Measurements from ENCODE around the gene C6orf89.
A peak's percentile ranks its signal among the peaks of the same experiment; 100 is the strongest.

C6orf89 gene

DNA sequence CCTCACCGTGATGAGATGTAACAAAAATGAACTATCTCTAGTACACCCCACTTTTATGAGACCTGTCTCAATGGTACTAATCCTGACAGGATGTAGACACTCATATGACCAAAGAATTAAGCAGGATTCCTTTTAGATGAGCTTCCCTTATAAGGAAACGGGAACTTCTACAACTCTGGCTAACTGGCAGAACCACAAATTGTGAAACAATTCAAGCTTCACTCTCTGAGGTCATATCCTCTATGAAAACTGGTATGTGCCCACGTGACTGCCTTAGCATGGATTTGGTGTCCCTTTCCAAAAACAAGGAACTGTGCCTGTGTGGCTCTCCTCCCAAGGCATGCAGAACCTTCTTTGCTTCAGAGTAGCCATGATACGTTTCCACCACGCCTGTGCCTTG, 32.4 kb upstream of the C6orf89 start:
- DNase-seq, result peak; percentile 85

DNA sequence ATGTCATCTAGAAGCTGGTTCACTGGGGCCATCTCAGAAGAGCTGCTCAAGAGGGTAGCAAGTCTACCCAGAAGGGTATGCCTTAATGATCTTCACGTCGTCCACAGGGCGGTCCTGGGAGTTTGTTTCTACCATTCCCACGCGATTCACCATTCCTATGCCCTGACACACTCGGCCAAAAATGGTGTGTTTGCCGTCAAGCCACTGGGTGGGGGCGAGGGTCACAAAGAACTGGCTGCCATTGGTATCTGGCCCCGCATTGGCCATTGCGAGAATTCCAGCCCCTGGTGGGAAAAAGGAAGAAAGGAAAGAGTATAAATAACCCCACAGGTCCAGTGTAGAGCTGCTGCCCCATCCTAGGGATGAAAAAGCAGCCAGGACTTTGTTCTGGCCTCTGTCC, 30.0 kb upstream of the C6orf89 start:
- no peak for DNase-seq

DNA sequence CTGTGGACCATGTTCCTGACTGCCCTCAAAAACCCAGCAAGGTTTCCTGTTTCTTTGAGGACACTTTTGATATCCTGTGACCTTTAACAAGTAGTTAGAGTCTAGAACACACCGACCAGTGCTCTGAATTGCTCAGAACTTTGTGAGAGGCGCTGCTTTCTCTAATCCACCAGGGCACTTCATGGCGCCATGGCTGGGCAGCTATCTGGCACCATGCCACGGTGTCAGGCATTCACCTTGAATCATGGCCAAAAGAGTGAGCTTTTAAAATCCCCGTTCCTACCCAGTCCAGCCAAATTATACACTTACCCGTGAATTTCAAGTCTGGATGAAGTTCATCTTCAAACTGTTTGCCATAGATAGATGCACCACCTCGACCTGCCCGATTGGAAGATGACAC, 29.5 kb upstream of the C6orf89 start:
- no peak for DNase-seq

DNA sequence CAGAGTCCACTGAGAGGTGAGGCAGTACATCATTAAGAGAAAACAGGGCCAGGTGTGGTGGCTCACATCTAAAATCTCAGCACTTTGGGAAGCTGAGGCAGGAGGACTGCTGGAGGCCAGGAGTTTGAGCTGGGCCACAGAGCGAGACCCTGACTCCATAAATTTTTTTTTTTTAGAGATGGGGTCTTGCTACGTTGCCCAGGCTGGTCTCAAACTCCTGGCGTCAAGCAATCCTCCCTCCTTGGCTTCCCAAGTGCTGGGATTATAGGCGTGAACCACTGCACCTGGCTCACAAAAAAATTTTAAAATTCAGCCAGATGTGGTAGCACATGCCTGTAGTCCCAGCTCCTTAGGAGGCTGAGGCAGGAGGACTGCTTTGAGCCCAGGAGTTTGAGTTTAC, 28.4 kb upstream of the C6orf89 start:
- DNase-seq, result no peak

DNA sequence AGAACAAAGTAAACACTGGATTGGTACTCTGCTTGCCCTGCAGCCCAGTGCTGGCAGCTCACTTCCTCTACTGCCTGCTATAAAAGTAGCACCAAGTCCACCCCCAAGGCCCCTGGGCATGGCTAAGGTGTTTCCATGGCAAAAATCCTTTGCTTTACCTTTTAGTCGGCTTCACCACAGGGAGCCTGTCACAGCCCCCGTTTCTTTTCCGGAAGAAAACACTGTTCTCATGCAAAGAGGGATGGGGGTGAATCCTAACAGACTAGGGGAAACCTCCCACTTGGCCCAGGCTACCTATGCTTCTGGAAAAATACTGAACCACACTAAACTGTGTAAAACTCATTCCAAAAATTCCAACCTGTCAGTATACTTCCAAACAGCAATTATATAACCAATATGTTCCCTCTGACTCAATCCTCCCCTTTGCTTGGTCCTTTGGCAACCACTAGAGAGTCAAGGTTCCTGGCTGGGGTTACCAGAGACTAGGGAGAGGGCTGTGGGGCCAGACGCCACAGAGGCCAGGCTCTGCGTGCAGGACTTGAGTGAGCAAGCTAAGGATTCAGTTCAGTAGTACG, 27.3 kb upstream of the C6orf89 start:
- DNase-seq, result peak; percentile 79

DNA sequence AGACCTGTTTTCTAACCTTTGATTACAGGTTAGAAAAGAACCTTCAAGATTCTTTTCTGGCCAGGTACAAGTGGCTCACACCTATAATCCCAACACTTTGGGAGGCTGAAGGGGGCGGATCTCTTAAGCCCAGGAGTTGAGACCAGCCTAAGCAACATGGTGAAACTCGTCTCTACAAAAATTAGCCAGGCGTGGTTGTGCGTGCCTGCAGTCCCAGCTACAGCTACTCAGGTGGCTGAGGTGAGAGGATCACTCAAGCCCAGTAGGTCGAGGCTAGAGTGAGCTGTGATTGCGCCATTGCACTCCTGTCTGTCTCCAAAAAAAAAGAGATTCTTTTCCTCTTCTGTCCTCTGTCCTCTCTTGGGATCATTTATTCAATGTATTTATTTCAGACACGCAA, 25.6 kb upstream of the C6orf89 start:
- no peak for DNase-seq

DNA sequence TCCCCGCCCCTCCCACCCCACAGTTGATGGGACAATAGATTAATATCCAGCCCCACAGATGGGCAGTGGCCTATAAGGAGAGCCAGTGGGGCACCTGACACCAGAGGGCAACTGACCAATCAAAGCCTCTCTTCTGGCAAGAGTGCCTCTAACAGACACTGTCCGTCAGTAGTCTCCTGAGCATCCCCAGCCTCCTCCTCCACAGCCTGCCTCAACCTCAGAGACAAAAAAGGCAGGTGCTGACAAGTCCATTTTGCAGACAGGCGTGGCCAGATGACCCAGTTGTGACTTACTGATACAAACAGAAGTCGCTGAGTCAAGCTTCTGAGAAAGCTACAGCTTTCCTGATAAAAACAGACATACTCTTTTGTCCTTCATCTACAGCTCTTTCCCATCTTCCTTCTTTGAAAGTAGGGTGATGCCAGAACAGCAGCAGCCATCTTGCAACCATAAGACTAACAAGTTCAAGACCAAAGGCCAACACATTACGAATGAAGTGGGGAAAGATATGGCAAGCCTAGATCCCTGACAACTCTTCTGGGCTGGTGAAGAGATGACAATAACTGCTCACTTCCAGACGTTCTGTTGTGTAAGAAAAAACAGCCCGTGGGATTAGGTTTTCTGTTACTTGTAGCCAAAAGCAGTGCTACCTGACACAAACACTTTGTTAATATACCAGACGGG, 23.4 kb upstream of the C6orf89 start:
- no peak for DNase-seq

DNA sequence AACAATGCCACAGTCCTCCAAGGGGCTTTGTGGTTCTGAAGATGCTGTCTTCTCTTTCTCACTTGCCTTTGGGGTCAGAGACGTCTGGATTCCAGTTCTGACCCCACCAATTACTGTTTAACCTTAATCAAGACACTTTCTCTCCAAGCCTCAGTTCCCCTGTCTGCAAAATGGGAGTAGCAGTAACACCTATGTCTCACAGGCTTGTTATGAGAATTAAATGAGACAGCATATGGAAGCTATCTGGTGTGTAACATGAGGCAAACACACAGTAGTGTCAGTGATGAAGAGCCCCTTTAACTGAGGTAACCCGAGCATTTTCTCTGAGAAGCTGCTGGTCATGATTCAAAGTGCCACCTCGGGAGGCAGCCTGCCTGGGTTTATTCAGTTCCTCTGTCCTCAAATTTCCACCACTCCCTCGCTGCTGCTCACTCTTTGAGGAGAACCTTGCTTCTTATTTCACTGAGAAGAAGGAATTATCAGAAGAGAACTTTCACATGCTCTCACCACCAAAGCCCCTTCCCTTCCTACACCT, 22.8 kb upstream of the C6orf89 start:
- no peak for DNase-seq

DNA sequence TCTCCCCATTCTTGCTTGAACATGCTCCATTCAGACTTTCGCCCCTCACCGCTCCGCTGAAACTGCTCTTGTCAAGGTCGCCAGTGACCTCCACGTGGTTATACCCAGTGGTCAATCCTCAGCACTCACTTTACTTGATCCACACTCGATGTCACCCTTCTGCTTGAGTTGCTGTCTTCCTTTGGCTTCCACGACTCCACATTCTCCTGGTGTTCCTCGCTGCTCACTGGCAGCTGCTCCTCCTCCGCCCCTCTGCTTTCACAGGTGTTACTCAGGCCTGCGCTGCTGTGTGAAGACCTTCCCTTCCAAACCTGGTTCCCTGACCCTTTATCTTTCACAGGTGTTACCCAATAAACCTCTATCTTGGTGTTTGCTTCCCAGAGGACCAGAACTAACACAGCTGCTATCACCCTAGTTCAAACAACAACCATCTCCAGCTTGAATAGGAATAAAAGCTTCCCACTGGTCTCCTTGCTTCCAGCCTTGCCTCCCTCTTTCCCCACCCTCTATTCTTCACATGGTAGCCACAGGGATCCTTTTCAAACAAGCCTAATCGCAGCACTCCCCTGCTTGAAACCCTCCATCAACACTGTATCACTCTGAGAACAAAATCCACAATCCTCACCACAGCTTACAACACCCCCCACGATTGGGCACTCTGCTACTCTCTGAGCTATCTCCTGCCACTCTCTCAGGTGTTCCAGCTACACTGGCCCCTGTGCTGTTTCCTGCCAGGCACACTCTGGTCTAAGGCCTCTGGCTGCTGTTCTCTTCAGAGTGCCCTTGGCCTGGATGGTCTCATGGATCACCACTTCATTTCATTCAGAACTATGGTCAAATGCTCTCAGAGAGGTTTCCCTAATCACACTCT, 21.8 kb upstream of the C6orf89 start:
- no peak for DNase-seq

DNA sequence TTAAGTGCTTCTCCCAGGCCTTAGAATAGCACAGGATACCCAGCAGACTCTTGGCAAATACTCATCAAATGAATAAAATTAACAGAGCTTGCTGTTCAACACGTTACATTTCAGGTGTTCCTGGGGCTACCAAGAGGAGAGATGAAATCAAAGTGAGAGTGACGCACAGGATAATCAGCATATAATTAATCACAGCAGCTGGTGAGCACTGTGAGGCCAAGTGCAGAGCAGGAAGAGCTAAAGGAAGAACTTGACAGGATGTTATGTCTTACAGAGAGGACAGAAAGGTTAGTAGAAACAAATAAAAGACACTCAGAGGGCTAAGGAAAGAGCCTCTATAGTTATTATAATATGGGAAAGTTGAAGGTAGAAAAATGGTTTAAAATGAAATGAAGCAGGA, 19.9 kb upstream of the C6orf89 start:
- DNase-seq, result no peak

DNA sequence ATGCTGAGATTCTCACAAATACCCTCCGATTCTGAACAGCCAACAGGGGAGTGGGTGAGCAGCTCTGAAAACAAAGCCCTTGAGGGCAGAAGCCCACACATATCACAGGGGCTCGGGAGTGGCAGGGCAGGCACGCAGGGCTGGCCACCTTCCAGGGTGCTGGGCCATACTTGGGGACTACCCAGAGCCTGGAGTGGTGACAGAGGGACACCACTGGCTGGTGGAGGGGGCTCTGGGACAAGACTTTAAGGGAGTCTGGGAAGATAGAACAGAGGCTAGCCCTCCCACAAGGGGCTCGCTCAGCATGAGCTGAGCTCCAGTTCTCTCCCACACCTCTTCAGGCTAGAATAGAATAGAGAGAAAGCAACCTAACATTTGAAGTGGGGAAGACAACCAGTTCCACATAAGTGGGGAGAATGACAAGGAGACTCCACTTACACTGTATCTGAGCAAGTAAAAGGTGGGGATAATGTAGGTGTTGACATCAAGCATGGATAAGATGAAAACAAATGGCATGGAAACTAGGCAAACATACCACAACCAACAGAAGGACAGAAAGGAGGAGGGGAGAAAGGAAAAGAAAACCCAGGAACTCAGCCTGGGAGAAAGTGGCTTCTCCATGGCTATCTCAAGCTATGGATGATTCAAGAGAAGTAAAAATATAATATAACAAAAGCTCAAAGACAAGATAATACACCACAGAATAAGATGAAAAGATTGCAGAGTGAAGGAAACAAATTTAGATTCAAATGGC, 18.1 kb upstream of the C6orf89 start:
- DNase-seq, result no peak

DNA sequence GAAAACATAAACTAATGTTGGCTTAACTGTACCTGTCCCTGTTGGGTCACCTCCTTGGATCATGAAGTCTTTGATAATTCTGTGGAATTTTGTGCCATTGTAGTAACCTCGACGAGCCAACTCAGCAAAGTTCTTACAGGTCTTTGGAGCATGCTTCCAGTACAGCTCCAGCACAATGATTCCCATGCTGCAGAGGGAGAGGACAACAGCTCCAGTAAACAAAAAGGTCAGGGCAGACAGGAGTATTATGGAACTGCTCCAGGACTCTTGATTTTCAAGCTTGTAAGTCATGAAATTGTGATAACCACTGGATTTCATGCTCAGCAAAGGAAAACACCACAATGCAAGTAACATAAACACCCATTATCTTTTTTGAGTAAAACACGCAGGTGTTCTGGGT, 14.1 kb upstream of the C6orf89 start:
- DNase-seq, result no peak

DNA sequence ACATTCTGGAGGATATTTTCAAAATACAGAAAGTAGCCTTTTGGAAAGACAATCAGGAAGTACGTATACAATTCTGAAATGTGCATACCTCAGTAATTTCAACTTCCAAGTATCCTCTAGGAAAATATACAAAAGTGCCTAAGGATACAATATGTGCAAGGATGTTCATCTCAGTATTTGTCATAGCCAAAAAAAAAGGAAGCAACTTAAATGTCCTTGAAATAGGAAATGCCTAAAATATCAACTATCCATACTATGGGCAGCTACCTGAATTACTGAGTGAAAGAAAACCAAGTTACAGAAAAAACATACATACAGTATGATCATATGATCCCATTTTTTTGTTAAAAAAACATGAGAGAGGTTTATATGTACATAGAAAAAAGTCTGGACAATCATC, 12.6 kb upstream of the C6orf89 start:
- no peak for DNase-seq

DNA sequence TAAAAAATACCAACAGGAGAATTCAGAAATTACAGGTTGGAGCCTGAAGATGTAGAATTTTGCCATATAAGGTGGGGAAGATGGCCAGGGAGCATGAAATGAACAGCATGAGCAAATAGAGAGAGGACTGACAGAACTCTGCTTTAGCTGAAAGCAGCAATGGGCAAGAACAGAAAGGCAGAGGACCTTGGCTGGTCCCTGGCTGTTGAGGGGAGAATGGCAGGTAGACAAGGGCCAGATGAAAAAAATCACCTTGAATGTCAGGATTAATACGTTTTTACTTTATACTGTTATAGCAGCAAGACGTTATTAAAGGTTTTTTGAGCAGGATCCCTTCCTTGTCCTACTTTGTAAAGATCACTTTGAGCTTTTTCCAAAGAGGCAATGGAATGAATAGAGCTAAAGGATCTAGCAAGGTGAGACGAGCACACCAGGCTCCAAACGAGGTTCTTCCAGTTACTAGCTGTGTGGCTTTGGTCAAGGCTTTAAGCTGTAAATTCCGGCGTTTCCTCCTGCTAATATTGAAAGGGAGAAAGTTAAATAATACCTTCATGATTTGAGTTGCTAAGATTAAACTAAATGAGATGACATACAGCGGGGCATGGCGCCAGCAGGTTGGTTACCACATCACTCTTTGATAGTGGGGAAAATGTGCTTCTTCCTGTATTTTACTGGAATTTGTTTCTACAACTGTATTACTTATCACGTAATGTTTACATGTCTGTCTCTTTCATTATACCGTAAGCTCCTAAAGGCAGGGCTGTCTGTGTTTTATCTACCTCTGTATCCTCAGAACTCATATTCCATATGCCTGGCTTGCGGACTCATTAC, 11.9 kb upstream of the C6orf89 start:
- DNase-seq, result no peak

DNA sequence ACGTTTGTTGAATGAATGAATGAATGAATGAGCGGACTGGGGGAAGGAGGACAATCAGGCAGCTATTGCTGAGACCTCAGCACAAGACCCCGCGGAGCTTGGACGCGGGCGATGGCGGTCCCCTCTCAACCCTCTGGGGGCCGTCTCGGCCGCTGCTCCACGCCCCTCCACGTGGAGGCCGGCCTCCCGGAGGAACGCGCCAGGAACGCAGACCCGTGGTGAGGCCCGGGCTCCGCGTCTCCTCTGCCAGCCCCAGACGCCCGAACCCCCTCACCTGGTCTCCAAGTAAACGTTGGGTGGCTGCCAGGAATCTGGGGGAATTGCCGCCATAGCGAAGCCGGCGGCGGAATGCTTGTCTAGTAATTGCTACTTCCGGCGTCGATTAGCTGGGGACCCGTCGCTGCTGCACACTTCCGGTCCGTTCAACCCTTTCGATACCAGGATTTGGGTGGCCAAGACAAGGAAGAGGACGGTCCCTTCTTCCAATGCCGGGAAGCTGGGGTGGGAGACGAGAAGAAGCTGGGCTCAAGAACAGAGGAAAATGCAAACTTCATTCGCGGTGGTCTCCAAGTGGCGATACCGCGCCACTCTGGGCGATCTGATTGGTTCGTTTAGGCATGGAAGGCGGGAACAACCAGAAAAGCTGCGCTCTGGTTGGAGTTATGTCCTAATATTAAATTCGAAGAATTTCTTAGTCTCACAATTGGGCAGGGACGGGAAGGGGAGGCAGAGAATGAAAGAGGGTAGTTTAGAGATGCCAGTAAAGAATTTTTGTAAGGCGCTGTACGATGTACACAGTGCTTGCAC, 11.1 kb upstream of the C6orf89 start, which contains the start of gene PPIL1:
Gene PPIL1 (minus strand): TSS at position 361 of the 807 bp plus-strand sequence. CDS start 31 bp downstream, at position 330.
- DNase-seq, result peak; percentile 92

DNA sequence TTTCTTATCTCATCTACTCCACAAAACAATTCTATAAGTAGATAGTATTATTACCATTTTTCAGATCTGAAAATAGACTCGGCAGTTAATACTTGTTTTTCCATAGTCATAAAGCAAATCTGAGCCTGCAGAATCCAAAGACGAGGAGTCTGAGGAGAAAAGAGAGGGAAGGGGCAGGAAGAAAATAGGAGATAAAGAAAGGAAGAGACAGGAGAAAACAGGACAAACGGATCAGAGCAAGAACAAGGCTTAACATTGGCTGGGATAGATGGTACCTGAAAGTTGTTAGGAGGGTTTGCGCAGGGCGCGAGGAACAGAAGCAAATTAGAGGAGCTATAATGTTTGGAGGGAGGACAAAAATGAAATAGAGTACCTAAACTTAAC, 10.5 kb upstream of the C6orf89 start:
- no peak for DNase-seq

DNA sequence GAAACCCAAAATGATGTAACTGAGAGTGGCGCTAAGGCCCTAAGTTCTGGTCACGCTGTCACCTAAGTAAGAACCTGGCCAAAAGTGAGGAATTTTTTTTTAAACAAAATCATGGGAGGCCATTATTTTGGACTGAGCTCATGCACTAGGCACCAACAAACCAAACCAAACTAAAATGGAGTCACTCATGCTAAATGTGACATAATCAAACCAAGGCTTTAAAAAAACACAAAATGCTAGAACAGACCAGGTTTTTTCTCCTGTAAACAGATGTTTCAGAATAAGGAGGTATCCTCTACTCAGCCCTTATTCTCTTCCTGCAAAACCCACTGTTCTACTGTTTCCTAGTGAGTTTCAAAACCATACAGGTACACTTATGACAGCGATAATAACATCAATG, 1.1 kb upstream of the C6orf89 start:
- DNase-seq, result no peak

DNA sequence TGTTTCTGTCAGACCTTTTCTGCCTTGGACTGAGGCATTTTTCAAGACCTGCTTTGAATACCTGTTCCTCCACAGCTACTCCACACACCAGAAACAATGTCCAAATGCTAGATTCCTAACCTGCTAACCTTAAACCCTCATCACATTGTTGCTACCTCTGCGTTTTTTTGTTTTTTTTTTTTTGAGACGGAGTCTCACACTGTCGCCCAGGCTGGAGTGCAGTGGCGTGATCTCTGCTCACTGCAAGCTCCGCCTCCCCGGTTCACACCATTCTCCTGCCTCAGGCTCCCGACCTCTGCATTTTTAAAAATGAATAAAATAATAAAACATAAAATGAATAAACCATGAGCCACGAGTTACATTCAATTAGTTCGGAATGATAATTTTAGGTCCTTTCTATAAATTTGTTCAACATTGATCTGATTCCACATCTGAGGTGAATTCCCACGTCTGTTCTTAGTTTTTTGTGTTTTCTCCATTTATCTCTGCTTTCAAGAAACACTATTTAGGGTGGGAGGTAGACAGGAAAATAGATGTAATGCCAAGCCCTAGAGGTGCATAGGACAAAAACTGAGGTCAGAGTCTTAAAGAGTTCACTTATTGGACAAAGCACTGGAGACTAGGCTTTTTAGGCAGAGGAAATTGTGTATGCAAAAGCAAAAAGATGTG, 1.3 kb downstream of the C6orf89 start:
- no peak for DNase-seq

DNA sequence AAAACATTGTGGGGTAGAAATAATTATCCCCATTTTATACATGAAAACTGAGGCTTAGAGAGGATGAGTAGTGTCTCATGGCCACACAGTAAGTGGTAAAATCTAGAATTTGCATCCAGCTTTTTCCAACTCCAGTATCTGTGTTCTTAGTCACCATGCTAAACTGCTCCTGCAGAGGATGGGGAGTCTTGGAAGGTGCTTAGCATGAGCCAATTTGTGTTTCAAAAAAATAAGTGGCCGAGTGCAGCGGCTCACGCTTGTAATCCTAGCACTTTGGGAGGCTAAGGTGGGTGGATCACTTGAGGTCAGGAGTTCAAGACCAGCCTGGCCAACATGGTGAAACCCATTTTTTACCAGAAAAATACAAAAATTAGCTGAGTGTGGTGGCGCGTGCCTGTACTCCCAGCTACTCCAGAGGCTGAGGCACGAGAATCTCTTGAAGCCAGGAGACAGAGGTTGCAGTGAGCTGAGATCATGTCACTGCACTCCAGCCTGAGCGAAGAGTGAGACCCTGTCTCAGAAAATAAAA, 2.4 kb downstream of the C6orf89 start:
- no peak for DNase-seq

All from fibroblast of skin of right biceps (primary cell).